Sigmoid colon (tissue), 3 donors: ENCODE measurements around the gene PANK4.

Experiments used
- POLR2A ChIP-seq, 2 donors: fragments of 450-650 bp; IDR thresholded peaks; one replicate each; pipeline ENCODE4 v1.6.1; 2016; ENCODE audit warnings: antibody characterized with exemption in 2 of 2, mild to moderate bottlenecking in 2 of 2, moderate library complexity in 2 of 2
- TF ChIP-seq, protein P1 (sequence below), 4 experiments: fragments of 450-650 bp in 3 of 4; fragments of 200-600 bp in 1 of 4; IDR thresholded peaks; one replicate each; pipeline ENCODE4 v1.5.1; 2016 to 2019; ENCODE audit warnings: antibody characterized with exemption in 4 of 4, mild to moderate bottlenecking in 3 of 4, moderate library complexity in 2 of 4

DNA sequence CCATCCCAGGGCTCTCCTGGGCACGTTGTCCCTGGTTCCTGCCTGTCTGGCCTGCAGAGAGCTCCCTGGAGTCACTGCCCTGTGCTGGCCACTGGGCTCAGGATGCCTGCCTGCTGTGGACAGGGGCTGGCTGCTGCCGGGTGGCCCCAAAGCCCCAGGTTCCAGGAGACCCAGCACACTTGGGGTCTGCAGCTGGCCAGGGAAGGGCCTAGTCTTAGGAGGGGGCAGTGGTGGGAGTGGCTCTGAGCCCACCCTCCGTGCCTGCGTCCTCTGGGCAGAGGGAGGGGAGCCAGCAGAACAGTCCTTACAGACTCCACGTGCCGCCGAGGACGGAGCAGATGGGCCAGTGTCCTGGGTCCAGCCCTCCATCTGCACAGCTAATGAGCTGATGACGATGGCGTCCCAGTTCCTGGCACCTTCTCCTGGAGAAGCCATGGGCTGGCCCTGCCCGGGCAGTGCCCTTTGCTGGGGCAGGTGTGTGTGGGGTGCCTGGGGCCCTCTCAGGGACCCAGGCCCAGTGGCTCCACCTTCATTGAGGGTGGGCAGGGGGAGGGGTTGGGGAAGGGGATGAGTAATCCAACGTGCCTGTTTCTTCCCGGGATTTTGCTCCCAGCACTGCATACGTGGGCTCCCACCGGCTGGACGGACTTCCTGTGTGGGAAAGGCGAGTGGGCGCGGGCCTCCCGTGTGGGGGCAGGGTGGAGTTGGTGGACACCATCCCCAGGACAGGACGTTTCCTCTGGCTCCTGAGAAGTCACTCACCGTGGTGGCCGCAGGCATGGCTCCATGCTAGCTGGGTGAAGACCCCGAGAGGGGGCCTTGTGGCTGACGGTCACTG is 57.1 kb downstream of the PANK4 start:
- TF ChIP-seq, protein P1, sequence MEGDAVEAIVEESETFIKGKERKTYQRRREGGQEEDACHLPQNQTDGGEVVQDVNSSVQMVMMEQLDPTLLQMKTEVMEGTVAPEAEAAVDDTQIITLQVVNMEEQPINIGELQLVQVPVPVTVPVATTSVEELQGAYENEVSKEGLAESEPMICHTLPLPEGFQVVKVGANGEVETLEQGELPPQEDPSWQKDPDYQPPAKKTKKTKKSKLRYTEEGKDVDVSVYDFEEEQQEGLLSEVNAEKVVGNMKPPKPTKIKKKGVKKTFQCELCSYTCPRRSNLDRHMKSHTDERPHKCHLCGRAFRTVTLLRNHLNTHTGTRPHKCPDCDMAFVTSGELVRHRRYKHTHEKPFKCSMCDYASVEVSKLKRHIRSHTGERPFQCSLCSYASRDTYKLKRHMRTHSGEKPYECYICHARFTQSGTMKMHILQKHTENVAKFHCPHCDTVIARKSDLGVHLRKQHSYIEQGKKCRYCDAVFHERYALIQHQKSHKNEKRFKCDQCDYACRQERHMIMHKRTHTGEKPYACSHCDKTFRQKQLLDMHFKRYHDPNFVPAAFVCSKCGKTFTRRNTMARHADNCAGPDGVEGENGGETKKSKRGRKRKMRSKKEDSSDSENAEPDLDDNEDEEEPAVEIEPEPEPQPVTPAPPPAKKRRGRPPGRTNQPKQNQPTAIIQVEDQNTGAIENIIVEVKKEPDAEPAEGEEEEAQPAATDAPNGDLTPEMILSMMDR (IDR thresholded peaks at IDR 0.05) = no peak
- TF ChIP-seq POLR2A (IDR thresholded peaks at IDR 0.05) = no peak
